Measurements from ENCODE around the gene TBC1D9B.
A peak's percentile ranks its signal among the peaks of the same experiment; 100 is the strongest.

TBC1D9B gene

GRCh38 chr5:179833056-179833708 lies 74.5 kb downstream of the TBC1D9B start:
- Histone ChIP-seq H3K9ac (ENCODE audit: low read length) (no peak overlapping the region), H3K4me1 (ENCODE audit: control insufficient read depth, insufficient read depth, low read length) (peaks cover 7% of the 10 kb centered on the region), H3K4me3 (ENCODE audit: low read length) (no peak overlapping the region), H3K27me3 (replicated peaks; ENCODE audit: control insufficient read depth, insufficient read depth, low read length) (no peaks in the 10 kb centered on the region), H3K9me3 (ENCODE audit: control insufficient read depth, low read length) (no peaks in the 10 kb centered on the region), H3K36me3 (ENCODE audit: control insufficient read depth, insufficient read depth, low read length, severe bottlenecking) (peaks cover 90% of the 10 kb centered on the region)
- DNase-seq (ENCODE audit: low read depth) = no peak

GRCh38 chr5:179832039-179832745 lies 75.5 kb downstream of the TBC1D9B start:
- peaks cover 90% of the 10 kb centered on the region for H3K36me3 ChIP-seq (ENCODE audit: control insufficient read depth, insufficient read depth, low read length, severe bottlenecking)
- H3K27me3 ChIP-seq (replicated peaks; ENCODE audit: control insufficient read depth, insufficient read depth, low read length) = no peaks in the 10 kb centered on the region

GRCh38 chr5:179830818-179831468 lies 76.8 kb downstream of the TBC1D9B start:
- Histone ChIP-seq H3K4me1 (ENCODE audit: control insufficient read depth, insufficient read depth, low read length) (peaks cover 24% of the 10 kb centered on the region), H3K4me3 (ENCODE audit: low read length) (no peak overlapping the region), H3K27me3 (replicated peaks; ENCODE audit: control insufficient read depth, insufficient read depth, low read length) (no peaks in the 10 kb centered on the region), H3K9me3 (ENCODE audit: control insufficient read depth, low read length) (no peaks in the 10 kb centered on the region), H3K36me3 (ENCODE audit: control insufficient read depth, insufficient read depth, low read length, severe bottlenecking) (peaks cover 90% of the 10 kb centered on the region), H3K9ac (ENCODE audit: low read length) (no peak overlapping the region)
- DNase-seq (ENCODE audit: low read depth) = no peak

More at GRCh38 chr5:179832039-179832745, 75.5 kb downstream of the TBC1D9B start:
- no peak for DNase-seq (ENCODE audit: low read depth)
- Histone ChIP-seq H3K9ac (ENCODE audit: low read length) (no peak overlapping the region), H3K9me3 (ENCODE audit: control insufficient read depth, low read length) (no peaks in the 10 kb centered on the region), H3K4me3 (ENCODE audit: low read length) (no peak overlapping the region), H3K4me1 (ENCODE audit: control insufficient read depth, insufficient read depth, low read length) (peaks cover 16% of the 10 kb centered on the region)

- Histone ChIP-seq H3K27me3 (replicated peaks; ENCODE audit: control insufficient read depth, insufficient read depth, low read length) (no peaks in the 10 kb centered on the region), H3K36me3 (ENCODE audit: control insufficient read depth, insufficient read depth, low read length, severe bottlenecking) (peaks cover 94% of the 10 kb centered on the region), H3K9ac (ENCODE audit: low read length) (no peak overlapping the region), H3K4me1 (ENCODE audit: control insufficient read depth, insufficient read depth, low read length) (peaks cover 30% of the 10 kb centered on the region), H3K4me3 (ENCODE audit: low read length) (no peak overlapping the region), H3K9me3 (ENCODE audit: control insufficient read depth, low read length) (no peaks in the 10 kb centered on the region)
- no peak for DNase-seq (ENCODE audit: low read depth)
Observed at GRCh38 chr5:179829732-179830435, 77.8 kb downstream of the TBC1D9B start.

GRCh38 chr5:179828756-179829421 lies 78.8 kb downstream of the TBC1D9B start:
- peaks cover 40% of the 10 kb centered on the region for H3K4me1 ChIP-seq (ENCODE audit: control insufficient read depth, insufficient read depth, low read length)
- no peak overlapping the region for H3K4me3 ChIP-seq (ENCODE audit: low read length)
- H3K9ac ChIP-seq (ENCODE audit: low read length) = peak overlapping the region; percentile 40
- DNase-seq (ENCODE audit: low read depth) = no peak
- peaks cover 100% of the 10 kb centered on the region for H3K36me3 ChIP-seq (ENCODE audit: control insufficient read depth, insufficient read depth, low read length, severe bottlenecking)
- H3K9me3 ChIP-seq (ENCODE audit: control insufficient read depth, low read length) = no peaks in the 10 kb centered on the region
- no peaks in the 10 kb centered on the region for H3K27me3 ChIP-seq (replicated peaks; ENCODE audit: control insufficient read depth, insufficient read depth, low read length)

GRCh38 chr5:179827680-179828079 lies 80.0 kb downstream of the TBC1D9B start:
- Histone ChIP-seq H3K27me3 (replicated peaks; ENCODE audit: control insufficient read depth, insufficient read depth, low read length) (no peaks in the 10 kb centered on the region), H3K4me1 (ENCODE audit: control insufficient read depth, insufficient read depth, low read length) (peaks cover 49% of the 10 kb centered on the region), H3K4me3 (ENCODE audit: low read length) (no peak overlapping the region), H3K9me3 (ENCODE audit: control insufficient read depth, low read length) (no peaks in the 10 kb centered on the region), H3K9ac (ENCODE audit: low read length) (peak overlapping the region; percentile 61), H3K36me3 (ENCODE audit: control insufficient read depth, insufficient read depth, low read length, severe bottlenecking) (peaks cover 100% of the 10 kb centered on the region)
- peak; percentile 46 for DNase-seq (ENCODE audit: low read depth)

GRCh38 chr5:179825655-179826182 lies 82.0 kb downstream of the TBC1D9B start:
- no peaks in the 10 kb centered on the region for H3K27me3 ChIP-seq (replicated peaks; ENCODE audit: control insufficient read depth, insufficient read depth, low read length)
- peaks cover 89% of the 10 kb centered on the region for H3K36me3 ChIP-seq (ENCODE audit: control insufficient read depth, insufficient read depth, low read length, severe bottlenecking)
- peak overlapping the region; percentile 31 for H3K9ac ChIP-seq (ENCODE audit: low read length)
- H3K4me3 ChIP-seq (ENCODE audit: low read length) = no peak overlapping the region
- peak; percentile 29 for DNase-seq (ENCODE audit: low read depth)
- peaks cover 56% of the 10 kb centered on the region for H3K4me1 ChIP-seq (ENCODE audit: control insufficient read depth, insufficient read depth, low read length)
- no peaks in the 10 kb centered on the region for H3K9me3 ChIP-seq (ENCODE audit: control insufficient read depth, low read length)

GRCh38 chr5:179824745-179825112 lies 83.0 kb downstream of the TBC1D9B start:
- Histone ChIP-seq H3K4me3 (ENCODE audit: low read length) (peak overlapping the region; percentile 87), H3K27me3 (replicated peaks; ENCODE audit: control insufficient read depth, insufficient read depth, low read length) (no peaks in the 10 kb centered on the region), H3K4me1 (ENCODE audit: control insufficient read depth, insufficient read depth, low read length) (peaks cover 63% of the 10 kb centered on the region), H3K9me3 (ENCODE audit: control insufficient read depth, low read length) (no peaks in the 10 kb centered on the region), H3K9ac (ENCODE audit: low read length) (peak overlapping the region; percentile 99), H3K36me3 (ENCODE audit: control insufficient read depth, insufficient read depth, low read length, severe bottlenecking) (peaks cover 79% of the 10 kb centered on the region)
- DNase-seq (ENCODE audit: low read depth) = no peak

- Histone ChIP-seq H3K36me3 (ENCODE audit: control insufficient read depth, insufficient read depth, low read length, severe bottlenecking) (peaks cover 73% of the 10 kb centered on the region), H3K9me3 (ENCODE audit: control insufficient read depth, low read length) (no peaks in the 10 kb centered on the region), H3K9ac (ENCODE audit: low read length) (peak overlapping the region; percentile 99), H3K4me3 (ENCODE audit: low read length) (peak overlapping the region; percentile 87), H3K4me1 (ENCODE audit: control insufficient read depth, insufficient read depth, low read length) (peaks cover 67% of the 10 kb centered on the region), H3K27me3 (replicated peaks; ENCODE audit: control insufficient read depth, insufficient read depth, low read length) (no peaks in the 10 kb centered on the region)
- no peak for DNase-seq (ENCODE audit: low read depth)
Observed at GRCh38 chr5:179823937-179824744, 83.6 kb downstream of the TBC1D9B start.

- Histone ChIP-seq H3K9ac (ENCODE audit: low read length) (peak overlapping the region; percentile 99), H3K4me1 (ENCODE audit: control insufficient read depth, insufficient read depth, low read length) (peaks cover 68% of the 10 kb centered on the region), H3K36me3 (ENCODE audit: control insufficient read depth, insufficient read depth, low read length, severe bottlenecking) (peaks cover 57% of the 10 kb centered on the region), H3K27me3 (replicated peaks; ENCODE audit: control insufficient read depth, insufficient read depth, low read length) (no peaks in the 10 kb centered on the region), H3K4me3 (ENCODE audit: low read length) (peak overlapping the region; percentile 87), H3K9me3 (ENCODE audit: control insufficient read depth, low read length) (no peaks in the 10 kb centered on the region)
- no peak for DNase-seq (ENCODE audit: low read depth)
Observed at GRCh38 chr5:179822444-179822990, 85.2 kb downstream of the TBC1D9B start.
